OCI-LY1 (cell line): ENCODE data around the gene CACNA1D.

Experiments used
- H2AFZ ChIP-seq: fragments of 200-600 bp; sonication (generic), shearing (Covaris generic); 2 replicates; pipeline ENCODE4 v1.6.0; 2014; ENCODE audit warnings: antibody characterized with exemption, mild to moderate bottlenecking, low read length
- H3F3A ChIP-seq: fragments of 200-600 bp; sonication (generic), shearing (Covaris generic); 2 replicates; pipeline ENCODE4 v1.6.0; 2014; ENCODE audit warnings: mild to moderate bottlenecking, antibody characterized with exemption, low read length, moderate library complexity; ENCODE audit not compliant: insufficient read depth
- H3K27ac ChIP-seq: fragments of 200-600 bp; sonication (generic); 2 replicates; pipeline ENCODE4 v1.5.1; 2014; ENCODE audit warnings: low read length, mixed run types, mild to moderate bottlenecking, low read depth; ENCODE audit not compliant: poor library complexity, severe bottlenecking
- H3K27me3 ChIP-seq: fragments of 200-600 bp; sonication (generic); 2 replicates; pipeline ENCODE4 v1.6.0; 2014; ENCODE audit warnings: antibody characterized with exemption, mild to moderate bottlenecking, low read length, moderate library complexity; ENCODE audit not compliant: insufficient read depth
- H3K36me3 ChIP-seq: fragments of 200-600 bp; sonication (generic); 2 replicates; pipeline ENCODE4 v1.6.1; 2014; ENCODE audit warnings: mild to moderate bottlenecking, antibody characterized with exemption, low read length, moderate library complexity, mixed read lengths; ENCODE audit not compliant: insufficient read depth
- H3K4me1 ChIP-seq: fragments of 200-600 bp; sonication (generic); 2 replicates; pipeline ENCODE4 v1.5.1; 2014; ENCODE audit warnings: mild to moderate bottlenecking, low read length, moderate library complexity; ENCODE audit not compliant: insufficient read depth, severe bottlenecking
- H3K4me2 ChIP-seq: fragments of 200-600 bp; sonication (generic), shearing (Covaris generic); 2 replicates; pipeline ENCODE4 v1.6.1; 2014; ENCODE audit warnings: low read length
- H3K4me3 ChIP-seq: fragments of 200-600 bp; sonication (generic); 2 replicates; pipeline ENCODE4 v1.5.1; 2014; ENCODE audit warnings: low read length, low read depth, mild to moderate bottlenecking, mixed read lengths; ENCODE audit not compliant: poor library complexity, severe bottlenecking
- H3K79me2 ChIP-seq: fragments of 200-600 bp; shearing (Covaris generic); 2 replicates; pipeline ENCODE4 v1.6.1; 2016; ENCODE audit warnings: mixed run types, low read length, mixed read lengths; ENCODE audit not compliant: insufficient read depth
- H3K9ac ChIP-seq: fragments of 200-600 bp; sonication (generic), shearing (Covaris generic); 2 replicates; pipeline ENCODE4 v1.6.1; 2014; ENCODE audit warnings: mild to moderate bottlenecking, low read length, mixed read lengths
- H3K9me2 ChIP-seq: fragments of 200-600 bp; sonication (generic), shearing (Covaris generic); 2 replicates; pipeline ENCODE4 v1.6.1; 2014; ENCODE audit warnings: low read depth, mild to moderate bottlenecking, low read length, mixed read lengths
- H3K9me3 ChIP-seq: fragments of 200-600 bp; shearing (Covaris generic); 2 replicates; pipeline ENCODE4 v1.6.1; 2014; ENCODE audit warnings: low read length, mixed read lengths
- H4K20me1 ChIP-seq: fragments of 200-600 bp; sonication (generic), shearing (Covaris generic); 2 replicates; pipeline ENCODE4 v1.6.0; 2016; ENCODE audit warnings: mild to moderate bottlenecking, low read length; ENCODE audit not compliant: insufficient read depth
- CTCF ChIP-seq: fragments of 200-600 bp; sonication (generic), shearing (Covaris generic); IDR thresholded peaks from 2 replicates; pipeline ENCODE4 v1.5.1; 2017; ENCODE audit warnings: mild to moderate bottlenecking, antibody characterized with exemption, low read length, moderate library complexity, mixed read lengths
- EZH2 ChIP-seq: fragments of 200-600 bp; sonication (generic), shearing (Covaris generic); IDR thresholded peaks from 2 replicates; pipeline ENCODE4 v1.8.0; 2017; ENCODE audit warnings: borderline replicate concordance, mixed run types, mild to moderate bottlenecking, antibody characterized with exemption, low read length, moderate library complexity, mixed read lengths

Gene CACNA1D

DNA sequence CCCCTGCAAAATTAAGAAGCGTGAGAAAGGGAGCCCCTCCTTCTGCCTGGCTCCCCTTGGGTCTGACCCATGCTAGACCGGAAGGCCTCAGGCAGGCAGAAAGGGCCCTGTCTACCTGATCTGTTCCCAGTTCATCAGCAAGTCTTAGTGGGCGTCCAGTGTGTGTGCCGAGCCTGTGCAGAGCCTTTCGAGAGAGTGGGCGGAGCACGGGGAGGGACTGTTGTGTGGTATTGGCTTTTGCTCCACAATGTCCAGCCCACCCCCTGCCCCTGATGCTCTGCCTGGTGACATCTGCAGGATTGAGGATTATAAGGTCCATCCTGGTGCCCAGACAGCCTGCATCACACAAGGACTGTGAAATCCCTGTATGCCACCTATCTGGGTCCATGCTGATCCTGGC is 268.9 kb downstream of the CACNA1D start:
- Histone ChIP-seq H3K4me2 (no peak overlapping the region), H3K27ac (no peak overlapping the region), H2AFZ (no peak overlapping the region), H3K79me2 (no peaks in the 10 kb centered on the region), H3K27me3 (no peaks in the 10 kb centered on the region), H3K9me3 (no peaks in the 10 kb centered on the region), H3K9me2 (no peaks in the 10 kb centered on the region), H3F3A (no peaks in the 10 kb centered on the region), H3K9ac (no peak overlapping the region), H4K20me1 (no peaks in the 10 kb centered on the region), H3K36me3 (no peaks in the 10 kb centered on the region), H3K4me3 (no peak overlapping the region), H3K4me1 (no peaks in the 10 kb centered on the region)
- no peak for TF ChIP-seq EZH2
- no peak for TF ChIP-seq CTCF

- Histone ChIP-seq H3K27ac (no peak overlapping the region), H3K9ac (no peak overlapping the region), H3F3A (no peaks in the 10 kb centered on the region), H3K36me3 (no peaks in the 10 kb centered on the region), H3K27me3 (no peaks in the 10 kb centered on the region; the same call in 1 of the 2 replicates), H3K79me2 (no peaks in the 10 kb centered on the region), H2AFZ (no peak overlapping the region), H3K4me3 (no peak overlapping the region), H3K4me2 (no peak overlapping the region), H3K9me3 (no peaks in the 10 kb centered on the region), H3K9me2 (no peaks in the 10 kb centered on the region), H3K4me1 (no peaks in the 10 kb centered on the region), H4K20me1 (no peaks in the 10 kb centered on the region)
- TF ChIP-seq EZH2 (no peak), CTCF (no peak)
Observed at GRCh38 chr3:53764026-53764775, 269.8 kb downstream of the CACNA1D start.

DNA sequence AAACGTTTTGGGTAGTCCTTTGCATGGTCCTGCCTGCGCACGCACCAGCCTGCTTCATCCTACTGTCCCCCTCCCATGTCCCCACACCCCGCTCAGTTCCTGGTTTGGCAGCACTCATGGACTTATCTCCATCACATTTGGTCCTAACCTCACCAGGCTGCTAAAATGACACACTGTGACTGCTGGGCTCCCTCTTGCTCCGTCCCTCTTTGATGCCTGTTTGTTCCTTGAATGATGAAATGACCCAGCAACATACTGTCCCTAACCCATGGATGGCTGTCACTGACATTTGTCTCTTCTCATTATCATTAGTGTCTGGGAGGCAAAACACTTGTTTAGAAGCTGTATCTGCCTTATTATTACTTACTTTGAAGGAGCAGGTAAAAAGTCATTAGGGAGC is 271.3 kb downstream of the CACNA1D start:
- H3K79me2 ChIP-seq: no peaks in the 10 kb centered on the region
- no peak overlapping the region for H3K4me2 ChIP-seq
- no peak overlapping the region for H3K9ac ChIP-seq
- no peak overlapping the region for H2AFZ ChIP-seq
- no peaks in the 10 kb centered on the region for H4K20me1 ChIP-seq
- no peak overlapping the region for H3K27ac ChIP-seq
- no peaks in the 10 kb centered on the region for H3F3A ChIP-seq
- no peaks in the 10 kb centered on the region for H3K36me3 ChIP-seq
- H3K4me1 ChIP-seq: no peaks in the 10 kb centered on the region
- H3K9me2 ChIP-seq: no peaks in the 10 kb centered on the region
- TF ChIP-seq CTCF (no peak), EZH2 (no peak)
- H3K4me3 ChIP-seq: no peak overlapping the region
- no peaks in the 10 kb centered on the region for H3K9me3 ChIP-seq
- H3K27me3 ChIP-seq: no peaks in the 10 kb centered on the region; the same call in 1 of the 2 replicates
